Fibroblast of the aortic adventitia (primary cell): ENCODE results near the gene TXN. TPM values are rescaled to one million over a fixed set of nuclear protein-coding genes. Genes with fewer than 3 reads are reported as not detected.
"Not testable (repeated sequence)": the region's sequence is repeated elsewhere in the genome, so short reads cannot be mapped to it uniquely, and the experiment has no call there.

Experiments
- DNase-seq: peaks from one replicate; pipeline ENCODE4 v3.0.0-alpha.2; 2010; ENCODE audit warnings: low read depth
- H3K4me3 ChIP-seq: 2 replicates; pipeline ENCODE4 v1.5.1; 2011; ENCODE audit warnings: low read depth, mild to moderate bottlenecking, control low read depth, low read length, moderate library complexity
- CTCF ChIP-seq: IDR thresholded peaks from 2 replicates; pipeline ENCODE4 v1.5.1; 2011; ENCODE audit warnings: mild to moderate bottlenecking, low read length, control low read depth, inconsistent platforms; ENCODE audit not compliant: insufficient read depth
- total RNA-seq: library from RNA; depleted of rRNA; stranded (reverse); fragments of >200 nt; gene quantifications from 2 replicates; pipeline ENCODE4 v1.2.3, GENCODE V29; 2012; ENCODE audit warnings: low replicate concordance

TXN gene
- total RNA-seq, 1 donor, result 708 TPM

- no peak for TF ChIP-seq CTCF
- H3K4me3 ChIP-seq, result peak overlapping the region; percentile 88
- DNase-seq, result no peak
Measured at GRCh38 chr9:110254500-110254899, 1.8 kb downstream of the TXN start.

DNA sequence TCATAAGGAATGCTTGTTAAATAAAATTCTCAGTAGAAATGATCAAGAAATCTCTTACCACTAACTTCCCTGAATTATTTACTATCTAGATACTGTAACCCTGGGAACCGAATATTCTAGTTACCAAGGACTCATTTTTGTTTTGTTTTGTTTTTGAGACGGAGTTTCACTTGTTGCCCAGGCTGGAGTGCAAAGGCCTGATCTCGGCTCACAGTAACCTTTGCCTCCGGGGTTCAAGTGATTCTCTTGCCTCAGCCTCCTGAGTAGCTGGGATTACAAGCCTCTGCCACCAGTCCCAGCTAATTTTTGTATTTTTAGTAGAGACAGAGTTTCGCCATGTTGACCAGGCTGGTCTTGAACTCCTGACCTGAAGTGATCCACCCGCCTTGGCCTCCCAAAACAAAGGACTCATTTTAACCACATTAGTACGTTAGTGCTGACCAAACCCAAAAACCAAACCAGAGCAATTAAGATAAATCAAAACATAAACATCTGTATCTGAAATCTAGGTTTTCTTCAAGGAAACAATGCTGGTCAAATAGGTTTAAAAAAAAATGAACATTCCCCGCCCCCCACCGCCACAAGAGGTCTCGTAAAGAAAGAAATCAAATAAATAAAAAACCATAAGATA, 3.7 kb downstream of the TXN start:
- no peak for DNase-seq
- peak overlapping the region; percentile 11 for H3K4me3 ChIP-seq
- TF ChIP-seq CTCF, result no peak

DNA sequence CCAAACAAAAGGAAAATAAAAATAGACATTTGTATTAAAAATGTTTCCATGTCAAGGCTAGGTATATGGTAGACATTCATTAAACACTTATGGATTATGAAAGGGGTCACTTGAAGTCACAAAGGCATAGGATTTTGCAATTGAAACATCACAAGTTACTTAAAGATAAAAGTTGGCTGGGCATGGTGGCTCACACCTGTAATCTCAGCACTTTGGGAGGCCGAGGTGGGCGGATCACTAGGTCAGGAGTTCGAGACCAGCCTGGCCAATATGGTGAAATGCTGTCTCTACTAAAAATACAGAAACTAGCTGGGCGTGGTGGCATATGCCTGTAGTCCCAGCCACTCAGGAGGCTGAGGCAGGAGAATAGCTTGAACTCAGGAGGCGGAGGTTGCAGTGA, 4.5 kb downstream of the TXN start:
- DNase-seq, H3K4me3 ChIP-seq: not testable (repeated sequence)

DNA sequence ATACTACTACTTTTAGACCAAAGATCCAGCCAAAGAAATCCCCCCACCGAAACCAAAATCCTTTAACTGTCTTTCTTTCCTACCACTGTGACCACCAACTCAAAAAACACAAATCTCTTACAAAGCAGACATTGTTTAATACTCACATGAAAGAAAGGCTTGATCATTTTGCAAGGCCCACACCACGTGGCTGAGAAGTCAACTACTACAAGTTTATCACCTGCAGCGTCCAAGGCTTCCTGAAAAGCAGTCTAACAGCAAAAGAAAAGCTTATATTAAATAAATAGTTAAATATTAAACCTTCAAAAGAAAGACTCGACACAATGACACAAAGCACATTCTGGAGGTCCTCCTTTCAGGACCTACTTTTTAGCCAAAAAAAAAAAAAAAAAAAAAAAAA, 5.1 kb downstream of the TXN start:
- no peak overlapping the region for H3K4me3 ChIP-seq
- no peak for TF ChIP-seq CTCF
- no peak for DNase-seq

DNA sequence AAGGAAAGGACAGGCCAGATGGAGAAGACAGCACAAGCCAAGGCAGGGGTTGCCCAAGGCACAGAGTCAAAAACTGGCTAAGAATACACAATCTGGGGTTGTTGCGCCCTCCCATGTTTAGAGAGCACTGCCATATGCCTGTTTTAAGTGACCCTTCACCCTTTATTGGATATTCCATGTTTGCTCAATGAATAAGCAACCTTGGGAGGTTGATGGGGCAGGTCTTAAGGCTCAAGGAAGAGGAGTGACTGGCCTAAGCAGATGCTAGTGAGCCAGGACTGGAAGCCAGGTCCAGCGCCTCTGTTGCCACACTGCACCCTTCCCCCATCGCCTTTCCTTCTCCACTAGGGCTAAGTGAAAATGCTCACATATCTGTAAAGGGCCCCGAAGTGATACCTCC, 6.7 kb downstream of the TXN start:
- DNase-seq, result no peak
- no peak overlapping the region for H3K4me3 ChIP-seq
- no peak for TF ChIP-seq CTCF

DNA sequence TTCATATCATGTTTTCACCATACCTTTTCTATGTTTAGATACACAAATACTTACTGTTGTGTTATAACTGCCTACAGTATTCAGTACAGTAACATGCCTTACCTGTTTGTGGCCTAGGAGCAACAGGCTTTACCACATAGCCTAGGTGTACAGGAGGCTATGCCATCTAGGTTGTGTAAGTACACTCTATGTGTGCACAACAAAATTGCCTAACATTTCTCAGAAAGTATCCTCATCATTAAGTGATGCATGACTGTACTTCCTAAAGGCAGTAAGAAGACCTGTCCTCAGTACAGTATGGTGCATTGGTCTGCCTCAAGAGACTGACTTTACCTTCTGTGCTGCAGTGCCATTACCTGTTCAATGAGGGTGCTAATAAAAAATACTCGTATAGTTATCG, 7.9 kb downstream of the TXN start:
- H3K4me3 ChIP-seq, result no peak overlapping the region
- no peak for TF ChIP-seq CTCF
- DNase-seq, result no peak

GRCh38 chr9:110246214-110246613, 10.1 kb downstream of the TXN start:
- no peak overlapping the region for H3K4me3 ChIP-seq
- no peak for DNase-seq
- no peak for TF ChIP-seq CTCF
